Adipocyte (in vitro differentiated cells): ENCODE results near the gene TNFRSF11A.
A peak's percentile ranks its signal among the peaks of the same experiment; 100 is the strongest.

Source experiments
- DNase-seq: peaks from one replicate; pipeline ENCODE4 v3.0.0-alpha.2; 2015; ENCODE audit warnings: low read depth
- H3K27me3 ChIP-seq: replicated peaks from 2 replicates; pipeline ENCODE4 v1.7.0; 2013; ENCODE audit warnings: mild to moderate bottlenecking, low read length, moderate library complexity; ENCODE audit not compliant: control insufficient read depth, insufficient read depth
- H3K36me3 ChIP-seq: 2 replicates; pipeline ENCODE4 v1.7.0; 2013; ENCODE audit warnings: low read length, mild to moderate bottlenecking, moderate library complexity; ENCODE audit not compliant: control insufficient read depth, insufficient read depth, severe bottlenecking
- H3K4me1 ChIP-seq: 2 replicates; pipeline ENCODE4 v1.7.0; 2013; ENCODE audit warnings: mild to moderate bottlenecking, low read length, moderate library complexity; ENCODE audit not compliant: control insufficient read depth, insufficient read depth
- H3K4me3 ChIP-seq: 2 replicates; pipeline ENCODE4 v1.7.0; 2013; ENCODE audit warnings: mild to moderate bottlenecking, low read length, moderate library complexity
- H3K9ac ChIP-seq: 2 replicates; pipeline ENCODE4 v1.7.0; 2013; ENCODE audit warnings: mild to moderate bottlenecking, low read length, moderate library complexity
- H3K9me3 ChIP-seq: 2 replicates; pipeline ENCODE4 v1.7.0; 2013; ENCODE audit warnings: mild to moderate bottlenecking, low read length, moderate library complexity; ENCODE audit not compliant: control insufficient read depth

TNFRSF11A gene

DNA sequence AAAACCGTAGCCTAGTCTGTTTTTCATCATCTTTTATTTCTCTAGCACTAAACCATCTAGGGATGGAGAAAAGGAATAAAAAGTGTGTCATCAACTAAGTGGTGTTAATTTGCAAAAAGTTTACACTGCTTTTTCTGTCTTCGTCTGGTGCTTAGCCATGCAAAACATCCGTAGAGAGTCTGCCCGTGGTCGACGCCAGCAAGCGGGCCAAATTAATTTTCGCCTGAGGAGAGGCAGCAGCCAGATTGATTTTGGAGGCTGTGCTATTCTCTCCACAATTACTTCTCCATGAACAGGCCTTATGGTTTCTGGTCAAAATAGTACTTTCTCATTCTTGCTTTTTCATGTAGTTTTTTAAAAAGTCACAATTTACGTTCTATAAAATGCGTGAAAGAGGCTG lies 46.3 kb downstream of the TNFRSF11A start:
- Histone ChIP-seq H3K9me3 (no peaks in the 10 kb centered on the region), H3K4me1 (no peaks in the 10 kb centered on the region), H3K9ac (no peak overlapping the region), H3K36me3 (no peaks in the 10 kb centered on the region), H3K27me3 (no peaks in the 10 kb centered on the region), H3K4me3 (no peak overlapping the region)
- DNase-seq: no peak

DNA sequence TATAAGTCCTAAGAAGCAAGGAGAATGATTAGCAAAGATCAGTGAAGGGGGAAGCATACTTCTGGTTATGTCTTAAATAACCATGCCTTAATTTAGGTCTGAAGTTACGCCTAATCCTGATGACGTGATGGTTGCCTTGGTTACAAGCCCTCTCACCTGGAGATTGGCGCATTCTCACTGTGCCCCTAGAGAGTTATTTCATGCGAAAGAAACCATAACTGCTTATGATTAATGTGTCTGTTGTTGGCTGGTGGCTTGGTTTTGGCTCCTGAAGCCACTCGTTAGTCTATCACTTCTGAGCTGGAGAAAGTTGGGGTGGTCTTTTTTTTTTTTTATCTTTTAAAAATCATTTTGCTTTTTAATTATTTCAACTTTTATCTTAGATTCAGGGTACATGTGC lies 47.0 kb downstream of the TNFRSF11A start:
- Histone ChIP-seq H3K4me1 (no peaks in the 10 kb centered on the region), H3K36me3 (no peaks in the 10 kb centered on the region), H3K4me3 (no peak overlapping the region), H3K9me3 (no peaks in the 10 kb centered on the region), H3K27me3 (no peaks in the 10 kb centered on the region), H3K9ac (no peak overlapping the region)
- DNase-seq: no peak

DNA sequence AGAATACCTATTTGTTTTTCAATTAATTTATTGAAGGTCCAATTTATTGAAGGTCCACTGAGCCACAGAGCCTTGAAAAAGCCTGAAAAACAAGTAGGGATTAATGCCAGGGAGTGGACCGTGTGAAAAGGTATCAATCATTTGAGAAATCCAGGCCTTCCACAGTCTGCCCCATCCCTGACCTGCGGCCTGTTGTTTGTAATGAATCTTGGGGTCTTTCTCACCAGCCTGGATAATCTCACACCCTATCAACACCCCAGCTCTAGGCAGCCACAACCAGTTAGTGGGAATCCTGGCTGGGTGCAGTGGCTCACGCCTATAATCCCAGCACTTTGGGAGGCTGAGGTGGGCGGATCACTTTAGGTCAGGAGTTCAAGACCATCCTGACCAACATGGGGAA lies 47.8 kb downstream of the TNFRSF11A start:
- no peaks in the 10 kb centered on the region for H3K36me3 ChIP-seq
- no peaks in the 10 kb centered on the region for H3K4me1 ChIP-seq
- no peak for DNase-seq
- no peak overlapping the region for H3K9ac ChIP-seq
- H3K9me3 ChIP-seq: no peaks in the 10 kb centered on the region
- H3K4me3 ChIP-seq: no peak overlapping the region
- H3K27me3 ChIP-seq: no peaks in the 10 kb centered on the region

DNA sequence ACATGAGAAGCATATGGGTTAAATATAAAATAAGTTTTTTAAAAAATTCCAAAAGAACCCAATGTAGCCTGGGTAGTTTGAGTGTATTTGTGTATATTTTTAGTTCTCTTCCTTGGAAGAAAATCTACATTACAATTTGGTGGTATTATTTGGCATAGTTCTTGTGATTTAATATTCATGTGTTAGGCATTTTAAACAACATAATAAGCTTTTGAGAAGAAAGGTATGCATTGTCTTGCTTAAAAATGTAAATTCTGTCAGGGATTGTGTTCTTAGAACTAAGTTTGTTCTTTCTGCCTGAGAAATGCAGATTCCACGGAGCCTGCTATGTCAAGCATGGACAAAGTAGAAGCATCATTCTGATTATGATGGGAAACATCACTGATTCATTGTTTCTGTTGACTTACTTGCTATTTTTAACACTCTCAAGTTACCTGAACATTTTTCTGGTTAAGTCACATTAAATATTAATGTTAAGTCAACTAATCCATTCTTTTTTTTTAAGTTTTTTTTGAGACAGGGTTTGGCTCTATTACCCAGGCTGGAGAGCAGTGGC lies 49.4 kb downstream of the TNFRSF11A start:
- no peaks in the 10 kb centered on the region for H3K4me1 ChIP-seq
- no peak for DNase-seq
- no peaks in the 10 kb centered on the region for H3K36me3 ChIP-seq
- no peaks in the 10 kb centered on the region for H3K9me3 ChIP-seq
- no peak overlapping the region for H3K9ac ChIP-seq
- H3K27me3 ChIP-seq: no peaks in the 10 kb centered on the region
- H3K4me3 ChIP-seq: no peak overlapping the region

DNA sequence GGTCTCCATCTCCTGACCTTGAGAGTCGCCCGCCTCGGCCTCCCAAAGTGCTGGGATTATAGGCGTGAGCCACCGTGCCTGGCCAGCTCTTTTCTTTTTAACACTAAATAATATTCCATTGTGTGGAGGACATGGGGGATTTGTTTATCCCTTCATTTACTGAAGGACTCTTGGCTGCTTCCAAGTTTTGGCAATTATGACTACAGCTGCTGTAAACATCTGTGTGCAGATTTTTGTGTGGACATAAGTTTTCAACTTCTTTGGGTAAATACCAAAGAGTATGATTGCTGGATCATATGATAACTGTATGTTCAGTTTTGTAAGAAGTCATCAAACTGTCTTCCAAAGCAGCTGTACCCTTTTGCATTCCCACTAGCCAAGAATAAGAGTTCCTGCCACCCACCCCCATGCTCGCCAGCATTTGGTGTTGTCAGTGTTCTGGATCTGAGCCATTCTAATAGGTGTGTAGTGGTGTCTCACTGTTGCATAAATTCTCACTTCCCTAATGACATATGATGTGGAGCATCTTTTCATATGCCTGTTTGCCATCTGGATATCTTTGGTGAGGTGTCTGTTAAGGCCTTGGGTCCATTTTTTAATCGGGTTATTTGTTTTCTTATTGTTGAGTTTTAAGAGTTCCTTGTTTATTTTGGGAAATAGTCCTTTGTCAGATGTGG lies 52.2 kb downstream of the TNFRSF11A start:
- no peaks in the 10 kb centered on the region for H3K27me3 ChIP-seq
- H3K4me1 ChIP-seq: no peaks in the 10 kb centered on the region

DNA sequence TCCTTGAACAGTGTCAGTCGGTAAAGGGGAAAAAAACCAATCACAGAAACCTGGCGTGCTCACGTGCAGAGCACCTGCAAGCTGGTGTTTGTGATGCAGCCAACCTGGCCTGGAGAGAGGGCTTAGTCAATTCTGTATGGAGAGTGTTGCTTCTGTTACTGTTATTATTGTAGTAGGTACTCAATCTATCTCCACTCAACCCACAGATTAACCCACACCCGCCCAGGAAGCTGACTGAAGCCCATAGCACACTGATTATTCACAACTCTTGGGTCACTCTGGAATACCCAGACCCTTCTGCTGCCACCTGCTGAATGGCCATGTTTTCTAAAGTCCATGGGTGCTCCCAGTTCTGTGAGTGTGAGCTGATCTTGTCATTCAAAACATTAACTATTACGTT lies 53.9 kb downstream of the TNFRSF11A start:
- no peak for DNase-seq
- Histone ChIP-seq H3K9ac (no peak overlapping the region), H3K36me3 (no peaks in the 10 kb centered on the region), H3K4me3 (no peak overlapping the region), H3K9me3 (no peaks in the 10 kb centered on the region), H3K4me1 (no peaks in the 10 kb centered on the region), H3K27me3 (no peaks in the 10 kb centered on the region)

More for the DNA sequence above, 52.2 kb downstream of the TNFRSF11A start:
- Histone ChIP-seq H3K36me3 (no peaks in the 10 kb centered on the region), H3K9me3 (no peaks in the 10 kb centered on the region), H3K9ac (no peak overlapping the region), H3K4me3 (no peak overlapping the region)
- DNase-seq: no peak

DNA sequence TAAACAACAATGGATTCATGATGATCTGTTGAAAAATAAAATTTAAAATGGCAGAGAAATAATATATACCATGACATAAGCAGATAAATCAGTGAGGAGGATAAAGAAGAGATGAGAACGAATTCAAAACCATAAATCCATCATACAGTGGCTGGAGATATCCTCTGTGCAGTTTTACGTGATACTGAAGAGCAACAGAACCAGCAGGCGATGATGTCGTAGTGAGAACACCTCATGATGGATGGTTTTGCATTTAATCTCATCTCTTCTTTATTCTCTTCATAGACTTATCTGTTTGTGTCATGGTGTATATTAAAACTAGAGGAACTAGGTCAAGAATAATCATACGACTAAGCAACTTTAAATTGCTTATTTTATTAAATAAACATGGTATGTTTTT lies 56.3 kb downstream of the TNFRSF11A start:
- Histone ChIP-seq H3K27me3 (no peaks in the 10 kb centered on the region), H3K4me1 (no peaks in the 10 kb centered on the region), H3K36me3 (no peaks in the 10 kb centered on the region), H3K9ac (no peak overlapping the region), H3K4me3 (no peak overlapping the region), H3K9me3 (no peaks in the 10 kb centered on the region)
- DNase-seq: no peak

DNA sequence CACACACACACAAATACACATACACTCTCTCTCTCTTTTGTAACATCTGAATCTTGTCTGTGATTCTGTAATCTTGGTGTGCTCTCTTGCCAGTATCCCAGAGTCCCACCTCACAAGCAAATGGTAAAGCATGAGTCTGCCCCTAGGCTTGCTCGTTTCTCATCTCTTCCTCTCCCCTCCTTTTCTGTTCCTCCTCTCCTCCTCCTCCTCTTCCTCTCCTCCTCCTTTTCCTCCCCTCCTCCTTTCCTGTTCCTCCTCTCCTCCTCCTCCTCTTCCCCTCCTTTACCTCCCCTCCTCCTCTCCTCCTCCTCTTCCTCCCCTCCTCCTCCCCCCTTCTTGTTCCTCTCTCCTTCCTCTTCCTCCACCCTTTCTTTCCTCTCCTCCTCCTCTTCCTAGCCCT lies 59.0 kb downstream of the TNFRSF11A start:
- H3K4me3 ChIP-seq: no peak overlapping the region
- no peaks in the 10 kb centered on the region for H3K4me1 ChIP-seq
- H3K9ac ChIP-seq: no peak overlapping the region
- no peaks in the 10 kb centered on the region for H3K9me3 ChIP-seq
- no peaks in the 10 kb centered on the region for H3K36me3 ChIP-seq
- H3K27me3 ChIP-seq: no peaks in the 10 kb centered on the region
- no peak for DNase-seq

DNA sequence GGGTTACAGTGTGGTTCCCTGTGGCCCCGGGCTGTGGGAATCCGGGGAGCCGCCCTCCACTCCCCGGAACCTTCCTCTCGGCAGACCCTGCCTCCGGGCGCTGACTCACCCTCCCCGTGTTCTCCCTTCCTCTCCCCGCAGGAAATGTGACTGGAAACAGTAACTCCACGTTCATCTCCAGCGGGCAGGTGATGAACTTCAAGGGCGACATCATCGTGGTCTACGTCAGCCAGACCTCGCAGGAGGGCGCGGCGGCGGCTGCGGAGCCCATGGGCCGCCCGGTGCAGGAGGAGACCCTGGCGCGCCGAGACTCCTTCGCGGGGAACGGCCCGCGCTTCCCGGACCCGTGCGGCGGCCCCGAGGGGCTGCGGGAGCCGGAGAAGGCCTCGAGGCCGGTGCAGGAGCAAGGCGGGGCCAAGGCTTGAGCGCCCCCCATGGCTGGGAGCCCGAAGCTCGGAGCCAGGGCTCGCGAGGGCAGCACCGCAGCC lies 59.5 kb downstream of the TNFRSF11A start:
- Histone ChIP-seq H3K4me3 (peak overlapping the region; percentile 58), H3K27me3 (no peaks in the 10 kb centered on the region)
- no peak for DNase-seq

DNA sequence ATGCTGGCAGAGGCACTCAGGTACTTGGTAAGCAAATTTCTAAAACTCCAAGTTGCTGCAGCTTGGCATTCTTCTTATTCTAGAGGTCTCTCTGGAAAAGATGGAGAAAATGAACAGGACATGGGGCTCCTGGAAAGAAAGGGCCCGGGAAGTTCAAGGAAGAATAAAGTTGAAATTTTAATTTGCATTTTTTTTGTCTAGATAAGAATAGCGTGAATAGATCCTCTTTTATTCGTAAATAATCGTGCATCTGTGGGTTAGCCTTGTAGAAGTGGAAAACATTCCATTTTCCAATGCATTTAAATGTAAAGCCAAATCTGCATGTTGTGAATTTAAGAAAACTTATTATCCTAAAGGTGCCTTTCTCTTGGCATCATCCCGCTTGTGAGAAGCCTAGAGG lies 61.0 kb downstream of the TNFRSF11A start:
- H3K27me3 ChIP-seq: peaks cover 7% of the 10 kb centered on the region
- DNase-seq: no peak
- H3K36me3 ChIP-seq: no peaks in the 10 kb centered on the region
- no peak overlapping the region for H3K4me3 ChIP-seq
- no peaks in the 10 kb centered on the region for H3K9me3 ChIP-seq
- no peaks in the 10 kb centered on the region for H3K4me1 ChIP-seq
- no peak overlapping the region for H3K9ac ChIP-seq

More for the DNA sequence above, 59.5 kb downstream of the TNFRSF11A start:
- no peaks in the 10 kb centered on the region for H3K36me3 ChIP-seq
- no peaks in the 10 kb centered on the region for H3K4me1 ChIP-seq
- no peak overlapping the region for H3K9ac ChIP-seq
- no peaks in the 10 kb centered on the region for H3K9me3 ChIP-seq

DNA sequence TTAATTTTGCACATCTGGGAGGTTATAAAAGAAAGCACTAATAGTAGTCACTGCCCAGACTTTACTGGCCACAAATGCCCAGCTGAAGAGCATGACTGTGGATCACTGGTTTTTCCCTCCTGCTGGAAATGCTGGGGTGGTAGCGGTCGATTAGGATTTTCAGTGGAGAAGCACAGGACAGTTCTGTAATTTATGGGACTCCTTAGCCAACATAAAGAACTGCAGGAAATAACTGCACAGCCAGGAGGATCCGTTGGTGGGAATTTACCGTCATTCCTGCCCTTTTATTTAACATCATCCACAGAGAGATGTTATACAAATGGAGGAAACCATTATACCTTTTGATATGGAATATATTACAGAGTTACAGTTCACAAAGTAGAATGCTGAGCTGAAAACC lies 61.5 kb downstream of the TNFRSF11A start:
- H3K27me3 ChIP-seq: peaks cover 7% of the 10 kb centered on the region
- no peak for DNase-seq
- no peak overlapping the region for H3K4me3 ChIP-seq
- peaks cover 4% of the 10 kb centered on the region for H3K9me3 ChIP-seq
- no peaks in the 10 kb centered on the region for H3K4me1 ChIP-seq
- no peaks in the 10 kb centered on the region for H3K36me3 ChIP-seq
- H3K9ac ChIP-seq: no peak overlapping the region

DNA sequence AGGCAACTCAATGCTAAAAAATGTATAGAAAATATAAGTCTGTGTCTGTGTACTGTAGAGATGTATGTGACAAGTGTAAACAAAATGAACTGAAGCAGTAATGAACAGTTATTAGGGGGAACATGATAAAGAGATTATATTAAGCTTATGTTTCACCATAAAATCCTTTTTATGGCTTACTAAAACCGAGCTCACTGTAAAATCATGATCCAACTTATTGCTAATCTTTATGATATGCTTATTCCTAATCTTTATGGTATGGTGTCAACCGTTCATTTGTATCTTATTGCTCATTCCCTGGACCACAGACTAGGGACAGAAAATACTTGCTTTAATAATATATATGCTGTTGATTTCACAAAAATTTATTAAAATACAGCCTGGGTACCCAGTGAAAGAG lies 62.1 kb downstream of the TNFRSF11A start:
- Histone ChIP-seq H3K9ac (no peak overlapping the region), H3K4me3 (no peak overlapping the region), H3K36me3 (no peaks in the 10 kb centered on the region), H3K27me3 (peaks cover 7% of the 10 kb centered on the region), H3K4me1 (no peaks in the 10 kb centered on the region), H3K9me3 (peaks cover 4% of the 10 kb centered on the region)
- DNase-seq: no peak
